ENCODE data around the gene POLD1. TPM values are rescaled to one million over a fixed set of nuclear protein-coding genes. Genes with fewer than 3 reads are reported as not detected.

POLD1 gene
- total RNA-seq, 1 donor: 25.0 TPM

GRCh38 chr19:50359328-50359818 lies 24.8 kb upstream of the POLD1 start:
- DNase-seq (ENCODE audit: low read depth): no peak
- TF ChIP-seq CTCF (IDR thresholded peaks at IDR 0.05; ENCODE audit: insufficient read depth, low read depth, low read length): no peak
- H3K4me3 ChIP-seq (ENCODE audit: low read depth, low read length): no peak overlapping the region

- no peak for DNase-seq (ENCODE audit: low read depth)
- no peak overlapping the region for H3K4me3 ChIP-seq (ENCODE audit: low read depth, low read length)
- no peak for TF ChIP-seq CTCF (IDR thresholded peaks at IDR 0.05; ENCODE audit: insufficient read depth, low read depth, low read length)
Observed at GRCh38 chr19:50361290-50362029, 22.7 kb upstream of the POLD1 start.

DNA sequence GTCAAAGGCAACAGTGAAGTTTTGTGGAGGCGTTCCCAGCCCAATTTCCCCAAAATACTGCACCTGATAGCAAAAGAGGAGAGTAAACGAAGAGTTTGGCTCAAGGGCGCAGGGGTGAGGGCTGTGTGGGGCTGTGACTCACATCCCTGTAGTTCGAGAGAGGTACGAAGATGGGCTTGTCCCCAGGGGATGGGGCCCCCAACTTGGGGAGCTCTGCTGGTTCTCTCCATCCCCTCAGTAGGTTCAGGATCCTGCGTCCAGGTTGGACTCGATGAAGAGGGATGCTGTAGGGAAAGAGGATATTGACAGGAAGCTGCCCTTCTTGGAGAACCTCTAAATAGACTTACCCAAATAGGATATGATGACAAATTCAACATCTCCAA lies 22.1 kb upstream of the POLD1 start:
- no peak overlapping the region for H3K4me3 ChIP-seq (ENCODE audit: low read depth, low read length)
- TF ChIP-seq CTCF (IDR thresholded peaks at IDR 0.05; ENCODE audit: insufficient read depth, low read depth, low read length): no peak
- DNase-seq (ENCODE audit: low read depth): no peak

GRCh38 chr19:50362656-50363424 lies 21.3 kb upstream of the POLD1 start:
- DNase-seq (ENCODE audit: low read depth): no peak
- H3K4me3 ChIP-seq (ENCODE audit: low read depth, low read length): no peak overlapping the region
- no peak for TF ChIP-seq CTCF (IDR thresholded peaks at IDR 0.05; ENCODE audit: insufficient read depth, low read depth, low read length)

- no peak for TF ChIP-seq CTCF (IDR thresholded peaks at IDR 0.05; ENCODE audit: insufficient read depth, low read depth, low read length)
- no peak within 1 kb of the TSS for H3K4me3 ChIP-seq (ENCODE audit: low read depth, low read length)
- DNase-seq (ENCODE audit: low read depth): no peak
Observed at GRCh38 chr19:50365434-50366306, 18.5 kb upstream of the POLD1 start, which contains the start of gene NAPSA. NAPSA (minus strand) TSS chr19:50365639; CDS start chr19:50365621, 18 bp downstream.
